ENCODE data around the gene ZNF479.
"Not testable (repeated sequence)": the region's sequence is repeated elsewhere in the genome, so short reads cannot be mapped to it uniquely, and the experiment has no call there.

Gene ZNF479

GRCh38 chr7:57132336-57132735 is at the start of gene ZNF479:
Gene ZNF479, minus strand, starts transcription at chr7:57132436. Its CDS starts 112 bp downstream, at chr7:57132324.
- DNase-seq (ENCODE audit: low read depth in 1 of 2, low spot score in 1 of 2): not testable (repeated sequence)

DNA sequence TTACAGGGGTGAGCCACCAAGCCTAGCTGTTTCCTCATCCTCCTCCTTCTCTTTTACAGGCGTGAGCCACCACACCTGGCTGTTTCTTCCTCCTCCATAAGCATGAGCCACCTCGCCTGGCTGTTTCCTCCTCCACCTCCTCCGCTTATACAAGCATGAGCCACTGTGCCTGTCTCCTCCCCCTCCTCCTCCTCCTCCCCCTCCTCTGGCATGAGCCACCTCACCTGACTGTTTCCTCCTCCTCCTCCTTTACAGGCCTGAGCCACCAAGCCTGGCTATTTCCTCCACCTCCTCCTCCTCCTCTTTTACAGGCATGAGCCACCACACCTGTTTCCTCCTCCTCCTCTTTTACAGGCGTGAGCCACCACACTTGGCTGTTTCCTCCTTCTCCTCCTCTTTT is 49.8 kb upstream of the ZNF479 start:
- DNase-seq (ENCODE audit: low read depth in 1 of 2, low spot score in 1 of 2): no peak

DNA sequence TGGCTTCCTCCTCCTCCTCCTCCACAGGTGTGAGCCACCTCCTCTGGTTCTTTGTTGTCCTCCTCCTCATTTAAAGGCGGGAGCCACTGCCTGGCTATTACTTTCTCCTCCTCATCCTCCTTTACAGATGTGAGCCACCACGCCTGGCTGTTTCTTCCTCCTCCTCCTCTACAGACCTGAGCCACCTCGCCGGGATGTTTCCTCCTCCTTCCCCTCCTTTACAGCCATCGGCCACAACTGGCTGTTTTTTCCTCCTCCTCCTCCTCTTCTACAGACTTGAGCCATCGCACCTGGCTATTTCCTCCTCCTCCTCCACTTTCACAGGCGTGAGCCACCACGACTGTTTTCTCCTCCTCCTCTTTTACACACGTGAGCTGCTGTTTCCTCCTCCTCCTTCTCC is 49.0 kb upstream of the ZNF479 start:
- no peak for DNase-seq (ENCODE audit: low read depth in 1 of 2, low spot score in 1 of 2)

DNA sequence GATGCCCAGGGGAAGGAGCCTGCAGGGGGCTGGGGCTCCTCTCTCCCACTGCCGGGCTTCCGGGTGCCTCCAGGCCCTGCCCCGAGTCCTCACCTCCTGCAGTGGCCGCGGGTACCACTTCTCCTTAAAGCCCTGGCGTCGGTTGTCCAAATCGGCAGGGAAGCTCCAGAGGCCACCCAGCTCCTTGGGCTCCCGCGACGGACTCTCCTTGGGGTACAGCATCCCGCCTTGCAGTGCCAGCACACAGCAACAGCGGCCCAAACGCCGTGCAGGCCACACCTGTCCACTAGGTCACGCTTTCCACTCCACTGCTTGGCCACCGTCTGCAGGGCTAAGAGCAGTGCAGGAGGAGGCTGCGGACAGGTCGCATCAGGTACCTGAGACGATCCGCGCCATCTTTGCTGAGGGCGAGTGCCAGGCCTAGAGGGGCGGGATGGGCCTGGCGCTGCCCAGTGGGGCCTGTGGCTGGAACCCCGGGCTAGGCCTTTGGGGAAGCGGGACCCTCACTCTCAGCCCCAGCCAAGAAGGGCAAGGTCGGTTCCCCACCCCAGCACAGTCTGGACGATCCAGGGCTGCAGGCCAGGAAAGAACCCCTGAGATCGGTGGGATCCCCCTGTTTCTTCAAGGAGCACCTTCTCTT is 47.7 kb upstream of the ZNF479 start:
- DNase-seq (ENCODE audit: low read depth in 1 of 2, low spot score in 1 of 2): no peak

- no peak for DNase-seq (ENCODE audit: low read depth in 1 of 2, low spot score in 1 of 2)
Measured at GRCh38 chr7:57178768-57179139, 46.5 kb upstream of the ZNF479 start.

DNA sequence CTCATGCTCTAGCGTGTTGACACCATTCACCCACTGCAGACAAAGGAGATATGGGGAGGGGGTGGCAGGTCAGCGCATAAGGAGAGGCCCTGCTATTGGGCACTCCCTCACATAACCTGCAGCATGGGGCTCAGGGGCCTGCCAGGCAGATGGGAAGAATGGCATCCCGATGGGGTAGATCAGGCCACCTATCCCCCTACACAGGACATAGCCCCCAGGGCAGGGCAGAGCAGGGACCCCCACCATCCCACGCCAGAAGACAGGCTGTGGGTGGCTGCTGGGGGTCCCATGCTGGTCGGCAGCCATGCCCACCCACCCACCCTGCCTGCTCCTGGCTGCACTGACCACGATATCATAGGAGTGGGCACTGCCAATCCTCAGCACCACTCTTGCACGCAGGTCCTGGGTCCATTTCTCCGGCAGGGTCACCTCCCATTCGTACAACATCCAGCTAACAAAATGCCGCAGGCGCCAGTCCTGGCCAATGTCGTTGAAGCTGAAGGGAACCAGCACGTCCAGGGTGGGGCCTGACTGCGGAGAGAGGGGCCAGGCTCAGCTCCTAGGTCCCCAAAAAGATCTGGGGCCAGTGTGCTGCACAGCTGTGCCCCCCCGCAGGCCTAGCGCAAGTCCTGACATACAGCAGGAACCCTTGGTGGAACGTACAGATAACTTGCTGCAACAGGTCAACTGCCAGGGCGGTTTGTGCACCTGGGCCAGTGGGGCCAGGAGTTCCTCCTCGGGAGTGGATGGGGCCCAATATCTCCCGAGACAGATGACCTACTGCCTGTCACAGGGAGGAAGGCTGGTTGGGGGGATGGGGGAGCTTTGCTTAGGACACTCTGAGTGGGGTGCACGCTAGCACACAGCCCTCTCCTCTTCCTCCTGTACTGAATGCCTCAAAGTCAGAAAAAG is 45.9 kb upstream of the ZNF479 start:
- DNase-seq (ENCODE audit: low read depth in 1 of 2, low spot score in 1 of 2): no peak

GRCh38 chr7:57176928-57177635 is 44.8 kb upstream of the ZNF479 start:
- no peak for DNase-seq (ENCODE audit: low read depth in 1 of 2, low spot score in 1 of 2)

DNA sequence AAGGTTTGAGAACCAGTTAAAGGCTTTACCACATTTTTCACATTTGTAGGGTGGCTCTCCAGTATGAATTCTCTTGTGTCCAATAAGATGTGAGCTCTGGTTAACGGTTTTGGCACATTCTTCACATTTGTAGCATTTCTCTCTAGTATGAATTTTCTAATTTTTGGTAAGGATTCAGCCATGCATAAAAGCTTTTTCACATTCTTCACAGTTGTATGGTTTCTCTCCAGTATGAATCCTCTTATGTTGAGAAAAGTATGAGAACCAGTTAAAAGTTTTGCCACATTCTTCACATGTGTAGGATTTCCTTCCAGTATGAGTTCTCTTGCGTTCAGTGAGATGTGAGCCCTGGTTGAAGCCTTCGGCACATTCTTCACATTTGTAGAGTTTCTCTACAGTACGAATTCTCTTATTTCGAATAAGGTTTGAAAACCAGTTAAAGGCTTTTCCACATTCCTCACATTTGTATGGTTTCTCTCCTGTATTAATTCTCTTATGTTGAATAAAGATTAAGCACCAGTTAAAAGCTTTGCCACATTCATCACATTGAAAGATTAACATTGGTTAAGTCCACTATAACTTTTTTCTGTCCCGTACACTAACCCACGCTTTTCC is 33.2 kb upstream of the ZNF479 start:
- DNase-seq (ENCODE audit: low read depth in 1 of 2, low spot score in 1 of 2): no peak

DNA sequence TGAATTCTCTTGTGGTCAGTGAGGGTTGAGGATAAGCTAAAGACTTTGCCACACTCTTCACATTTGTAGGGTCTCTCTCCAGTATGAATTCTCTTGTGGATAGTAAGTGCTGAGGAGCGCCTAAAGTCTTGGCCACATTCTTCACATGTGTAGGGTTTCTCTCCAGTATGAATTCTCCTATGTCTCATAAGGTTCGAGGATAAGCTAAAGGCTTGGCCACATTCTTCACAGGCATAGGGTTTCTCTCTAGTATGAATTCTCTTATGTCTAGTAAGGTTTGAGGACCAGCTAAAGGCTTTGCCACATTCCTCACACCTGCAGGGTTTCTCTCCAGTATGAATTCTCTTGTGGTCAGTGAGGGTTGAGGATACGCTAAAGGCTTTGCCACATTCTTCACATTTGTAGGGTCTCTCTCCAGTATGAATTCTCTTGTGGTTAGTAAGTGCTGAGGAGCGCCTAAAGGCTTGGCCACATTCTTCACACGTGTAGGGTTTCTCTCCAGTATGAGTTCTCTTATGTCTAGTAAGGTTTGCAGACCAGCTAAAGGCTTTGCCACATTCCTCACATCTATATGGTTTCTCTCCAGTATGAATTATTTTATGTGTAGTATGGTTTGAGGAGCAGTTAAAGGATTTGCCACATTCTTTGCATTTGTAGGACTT is 12.0 kb downstream of the ZNF479 start:
- DNase-seq (ENCODE audit: low read depth in 1 of 2, low spot score in 1 of 2): not testable (repeated sequence)
